Left colon (tissue), 2 donors: ENCODE measurements around the gene FOXN4. TPM values are rescaled to one million over a fixed set of nuclear protein-coding genes. Genes with fewer than 3 reads are reported as not detected.
"Not testable (repeated sequence)": the region's sequence is repeated elsewhere in the genome, so short reads cannot be mapped to it uniquely, and the experiment has no call there.

Experiments
- ATAC-seq: fragments of 200-7000 bp; cut with Tn5 transposase; one replicate; pipeline ENCODE4 v1.9.1; 2020; ENCODE audit warnings: mild to moderate bottlenecking, moderate library complexity
- DNase-seq, 2 donors: peaks; one replicate each; pipeline ENCODE4 v3.0.0-alpha.2; 2020
- intact Hi-C, 2 donors: fragments of 100-400 bp; cut with DNase I in 1 of 2; cut with micrococcal nuclease in 1 of 2; formaldehyde crosslinking; loops; one replicate each; pipeline versions ENCODE4 v1.11.2 to v1.14.0; 2022; cut with DNase I, micrococcal nuclease
- long read RNA-seq: library from polyadenylated mRNA; unstranded; transcript quantifications from one replicate; pipeline ENCODE4 v2.0.0, GENCODE V29; 2021
- total RNA-seq, 2 donors: library from RNA; stranded (reverse); fragmentation: NEBNext Ultra II Directional; extraction: Animal tissue kit (Norgen Biotek cat#: 25700); gene quantifications; one replicate each; pipeline ENCODE4 v1.2.1, GENCODE V29; 2021
- donor health status: DM: no; HTN: no; CAD: no.
- donor health status: DM: yes; HTN: yes; CAD: no.

The FOXN4 gene
- total RNA-seq = not detected
- long read RNA-seq = 0 reads

GRCh38 chr12:109308534-109309380 is at the start of gene FOXN4:
FOXN4 (minus strand) TSS chr12:109309284; CDS start chr12:109308321, 963 bp downstream.
- intact Hi-C loops = no loop called here
- DNase-seq (no peak), ATAC-seq (no peak)

GRCh38 chr12:109358154-109358869 is 49.2 kb upstream of the FOXN4 start:
- no peak for ATAC-seq
- intact Hi-C loops = no loop called here
- no peak for DNase-seq

GRCh38 chr12:109357032-109357431 is 47.9 kb upstream of the FOXN4 start:
- intact Hi-C loops = no loop called here
- ATAC-seq (no peak), DNase-seq (no peak)

GRCh38 chr12:109356577-109356976 is 47.5 kb upstream of the FOXN4 start:
- DNase-seq (no peak), ATAC-seq (no peak)
- intact Hi-C loops = no loop called here

- intact Hi-C loops = no loop called here
- ATAC-seq = no peak
Observed at GRCh38 chr12:109352184-109352583, 43.1 kb upstream of the FOXN4 start.

GRCh38 chr12:109347589-109347988 is 38.5 kb upstream of the FOXN4 start, which contains the start of gene MYO1H:
MYO1H (plus strand) TSS chr12:109347900; CDS start chr12:109347961, 61 bp downstream.
- ATAC-seq = peak; percentile 72
- intact Hi-C loops = no loop called here
- no peak for DNase-seq

More at GRCh38 chr12:109352184-109352583, 43.1 kb upstream of the FOXN4 start:
- DNase-seq = no peak

- no peak for ATAC-seq
- no peak for DNase-seq
- intact Hi-C loops = no loop called here
Observed at GRCh38 chr12:109346920-109347319, 37.8 kb upstream of the FOXN4 start.

GRCh38 chr12:109345428-109345827 is 36.3 kb upstream of the FOXN4 start:
- intact Hi-C loops = no loop called here
- ATAC-seq = no peak

GRCh38 chr12:109343677-109344076 is 34.6 kb upstream of the FOXN4 start:
- intact Hi-C loops = no loop called here
- DNase-seq (no peak), ATAC-seq (no peak)

More at GRCh38 chr12:109345428-109345827, 36.3 kb upstream of the FOXN4 start:
- no peak for DNase-seq

GRCh38 chr12:109336593-109336992 is 27.5 kb upstream of the FOXN4 start:
- ATAC-seq (no peak), DNase-seq (no peak)
- intact Hi-C loops = no loop called here

GRCh38 chr12:109334887-109335286 is 25.8 kb upstream of the FOXN4 start:
- intact Hi-C loops = no loop called here
- no peak for ATAC-seq
- no peak for DNase-seq

- intact Hi-C loops = no loop called here
- no peak for DNase-seq
- no peak for ATAC-seq
Observed at GRCh38 chr12:109331301-109331952, 22.3 kb upstream of the FOXN4 start.

- ATAC-seq (no peak), DNase-seq (no peak)
- intact Hi-C loops = no loop called here
Observed at GRCh38 chr12:109330282-109331230, 21.5 kb upstream of the FOXN4 start.

GRCh38 chr12:109329686-109330085 is 20.6 kb upstream of the FOXN4 start:
- ATAC-seq = no peak
- intact Hi-C loops = no loop called here
- DNase-seq = no peak

GRCh38 chr12:109329003-109329402 is 19.9 kb upstream of the FOXN4 start:
- no peak for DNase-seq
- ATAC-seq = no peak
- intact Hi-C loops = no loop called here

GRCh38 chr12:109321294-109321693 is 12.2 kb upstream of the FOXN4 start:
- intact Hi-C loops = not testable (repeated sequence)

GRCh38 chr12:109310247-109311125 is 1.4 kb upstream of the FOXN4 start:
- intact Hi-C loops = no loop called here

More at GRCh38 chr12:109321294-109321693, 12.2 kb upstream of the FOXN4 start:
- DNase-seq, ATAC-seq: not testable (repeated sequence)

More at GRCh38 chr12:109310247-109311125, 1.4 kb upstream of the FOXN4 start:
- DNase-seq (peak in 1 of 2 donors; percentile 12), ATAC-seq (peak; percentile 24)
